Spleen (tissue), 7 donors: ENCODE results near the gene P2RY14.

Experiments used
- POLR2A ChIP-seq, 3 donors: fragments of 450-650 bp; IDR thresholded peaks; one replicate each; pipeline ENCODE4 v1.5.1; 2017; ENCODE audit warnings: antibody characterized with exemption in 3 of 3, mild to moderate bottlenecking in 1 of 3
- TF ChIP-seq, protein P1 (sequence below), 11 experiments: fragments of 200-600 bp in 7 of 11; fragments of 450-650 bp in 4 of 11; sonication (generic) in 4 of 11; IDR thresholded peaks in 8 of 11; conservative IDR thresholded peaks in 3 of 11; 1 replicate in 7 of 11; 2 replicates in 4 of 11; pipeline versions ENCODE4 v1.4.0 to v1.8.0; 2016 to 2021; ENCODE audit warnings: antibody characterized with exemption in 11 of 11, inconsistent platforms in 4 of 11, mild to moderate bottlenecking in 1 of 11
- donor health status: DM: no; HTN: no; CAD: no; lungs with moderate emphysema.
- donor health status: DM: no; HTN: no; CAD: no.
- donor health status: DM: no; HTN: no; CAD: no.

GRCh38 chr3:151224268-151224866 lies 54.0 kb downstream of the P2RY14 start:
- TF ChIP-seq, protein P1, sequence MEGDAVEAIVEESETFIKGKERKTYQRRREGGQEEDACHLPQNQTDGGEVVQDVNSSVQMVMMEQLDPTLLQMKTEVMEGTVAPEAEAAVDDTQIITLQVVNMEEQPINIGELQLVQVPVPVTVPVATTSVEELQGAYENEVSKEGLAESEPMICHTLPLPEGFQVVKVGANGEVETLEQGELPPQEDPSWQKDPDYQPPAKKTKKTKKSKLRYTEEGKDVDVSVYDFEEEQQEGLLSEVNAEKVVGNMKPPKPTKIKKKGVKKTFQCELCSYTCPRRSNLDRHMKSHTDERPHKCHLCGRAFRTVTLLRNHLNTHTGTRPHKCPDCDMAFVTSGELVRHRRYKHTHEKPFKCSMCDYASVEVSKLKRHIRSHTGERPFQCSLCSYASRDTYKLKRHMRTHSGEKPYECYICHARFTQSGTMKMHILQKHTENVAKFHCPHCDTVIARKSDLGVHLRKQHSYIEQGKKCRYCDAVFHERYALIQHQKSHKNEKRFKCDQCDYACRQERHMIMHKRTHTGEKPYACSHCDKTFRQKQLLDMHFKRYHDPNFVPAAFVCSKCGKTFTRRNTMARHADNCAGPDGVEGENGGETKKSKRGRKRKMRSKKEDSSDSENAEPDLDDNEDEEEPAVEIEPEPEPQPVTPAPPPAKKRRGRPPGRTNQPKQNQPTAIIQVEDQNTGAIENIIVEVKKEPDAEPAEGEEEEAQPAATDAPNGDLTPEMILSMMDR (IDR thresholded peaks at IDR 0.05 in 8 of 11, conservative IDR thresholded peaks at IDR 0.05 in 3 of 11), result no peak
- no peak for TF ChIP-seq POLR2A (IDR thresholded peaks at IDR 0.05)
